ENCODE results near the gene MED9. TPM values are rescaled to one million over a fixed set of nuclear protein-coding genes. Genes with fewer than 3 reads are reported as not detected.

MED9 gene
- total RNA-seq, 1 donor from 2014 or later = 11.9 TPM

GRCh38 chr17:17519886-17520285 is 43.1 kb downstream of the MED9 start:
- DNase-seq (ENCODE audit: low read depth) = no peak
- Histone ChIP-seq H3K36me3 (ENCODE audit: control insufficient read depth, insufficient read depth, low read length) (no peaks in the 10 kb centered on the region), H3K27me3 (ENCODE audit: control insufficient read depth, insufficient read depth, low read length) (peaks cover 4% of the 10 kb centered on the region), H3K4me3 (ENCODE audit: low read depth, low read length) (no peak overlapping the region)
- TF ChIP-seq CTCF (IDR thresholded peaks at IDR 0.05; ENCODE audit: insufficient read depth, low read length, poor library complexity, severe bottlenecking) = no peak

- peaks cover 4% of the 10 kb centered on the region for H3K27me3 ChIP-seq (ENCODE audit: control insufficient read depth, insufficient read depth, low read length)
Measured at GRCh38 chr17:17520599-17521232, 43.9 kb downstream of the MED9 start.

DNA sequence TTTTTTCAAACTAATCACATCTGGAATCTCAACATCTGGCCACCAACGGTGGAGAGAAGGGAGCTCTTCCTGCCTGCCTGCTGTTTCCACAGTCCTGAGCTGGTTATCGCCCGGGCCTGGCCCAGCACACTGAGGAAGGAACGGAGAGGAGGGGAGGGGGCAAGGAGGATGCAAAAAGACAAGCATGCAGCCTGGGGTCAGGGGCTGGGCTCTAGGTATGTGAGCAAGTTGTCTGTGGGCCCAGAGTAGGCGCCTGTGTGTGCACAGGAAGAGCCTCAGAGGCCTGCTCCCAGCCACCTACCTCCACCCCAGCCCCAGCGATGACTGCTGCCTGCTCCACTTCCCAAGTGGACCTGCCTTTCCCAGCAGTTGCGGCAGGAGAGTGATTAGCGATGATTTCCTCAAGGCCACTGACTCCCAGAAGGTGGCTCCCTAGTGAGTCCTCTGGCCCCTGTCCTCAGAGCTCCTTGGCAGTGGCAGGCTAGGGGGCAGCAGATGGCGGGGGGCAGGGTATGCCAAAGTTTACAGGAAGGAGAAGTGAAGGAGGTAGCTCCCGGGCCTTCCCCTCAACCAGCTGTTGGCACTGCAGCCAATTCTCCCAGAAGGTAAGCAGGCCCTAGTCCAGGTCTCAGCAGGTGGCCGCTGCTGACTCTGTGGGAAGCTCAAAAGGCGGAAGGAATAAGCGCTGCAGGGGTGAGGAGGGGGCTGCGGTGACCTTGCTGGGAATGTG is 46.4 kb downstream of the MED9 start:
- Histone ChIP-seq H3K36me3 (ENCODE audit: control insufficient read depth, insufficient read depth, low read length) (no peaks in the 10 kb centered on the region), H3K27me3 (ENCODE audit: control insufficient read depth, insufficient read depth, low read length) (peaks cover 4% of the 10 kb centered on the region), H3K4me3 (ENCODE audit: low read depth, low read length) (no peak overlapping the region)
- no peak for TF ChIP-seq CTCF (IDR thresholded peaks at IDR 0.05; ENCODE audit: insufficient read depth, low read length, poor library complexity, severe bottlenecking)
- no peak for DNase-seq (ENCODE audit: low read depth)

More at GRCh38 chr17:17520599-17521232, 43.9 kb downstream of the MED9 start:
- TF ChIP-seq CTCF (IDR thresholded peaks at IDR 0.05; ENCODE audit: insufficient read depth, low read length, poor library complexity, severe bottlenecking) = no peak
- no peak for DNase-seq (ENCODE audit: low read depth)
- Histone ChIP-seq H3K36me3 (ENCODE audit: control insufficient read depth, insufficient read depth, low read length) (no peaks in the 10 kb centered on the region), H3K4me3 (ENCODE audit: low read depth, low read length) (no peak overlapping the region)

- no peak for TF ChIP-seq CTCF (IDR thresholded peaks at IDR 0.05; ENCODE audit: insufficient read depth, low read length, poor library complexity, severe bottlenecking)
- H3K4me3 ChIP-seq (ENCODE audit: low read depth, low read length) = no peak overlapping the region
- no peaks in the 10 kb centered on the region for H3K27me3 ChIP-seq (ENCODE audit: control insufficient read depth, insufficient read depth, low read length)
- no peak for DNase-seq (ENCODE audit: low read depth)
- no peaks in the 10 kb centered on the region for H3K36me3 ChIP-seq (ENCODE audit: control insufficient read depth, insufficient read depth, low read length)
Measured at GRCh38 chr17:17523731-17524490, 47.1 kb downstream of the MED9 start.

- no peak for TF ChIP-seq CTCF (IDR thresholded peaks at IDR 0.05; ENCODE audit: insufficient read depth, low read length, poor library complexity, severe bottlenecking)
- no peak for DNase-seq (ENCODE audit: low read depth)
Measured at GRCh38 chr17:17525311-17525710, 48.5 kb downstream of the MED9 start.

More at GRCh38 chr17:17525311-17525710, 48.5 kb downstream of the MED9 start:
- Histone ChIP-seq H3K36me3 (ENCODE audit: control insufficient read depth, insufficient read depth, low read length) (no peaks in the 10 kb centered on the region), H3K4me3 (ENCODE audit: low read depth, low read length) (no peak overlapping the region), H3K27me3 (ENCODE audit: control insufficient read depth, insufficient read depth, low read length) (no peaks in the 10 kb centered on the region)

All from kidney epithelial cell (primary cell).